ENCODE results near the gene PTPRS. TPM values are rescaled to one million over a fixed set of nuclear protein-coding genes. Genes with fewer than 3 reads are reported as not detected.

Gene PTPRS
- total and polyA plus RNA-seq, 9 of the 15 experiments (the other 6 are each of a cell fraction or from before 2014, with no cell fraction given) = 1.1 to 49.4 (median 14.1) TPM

DNA sequence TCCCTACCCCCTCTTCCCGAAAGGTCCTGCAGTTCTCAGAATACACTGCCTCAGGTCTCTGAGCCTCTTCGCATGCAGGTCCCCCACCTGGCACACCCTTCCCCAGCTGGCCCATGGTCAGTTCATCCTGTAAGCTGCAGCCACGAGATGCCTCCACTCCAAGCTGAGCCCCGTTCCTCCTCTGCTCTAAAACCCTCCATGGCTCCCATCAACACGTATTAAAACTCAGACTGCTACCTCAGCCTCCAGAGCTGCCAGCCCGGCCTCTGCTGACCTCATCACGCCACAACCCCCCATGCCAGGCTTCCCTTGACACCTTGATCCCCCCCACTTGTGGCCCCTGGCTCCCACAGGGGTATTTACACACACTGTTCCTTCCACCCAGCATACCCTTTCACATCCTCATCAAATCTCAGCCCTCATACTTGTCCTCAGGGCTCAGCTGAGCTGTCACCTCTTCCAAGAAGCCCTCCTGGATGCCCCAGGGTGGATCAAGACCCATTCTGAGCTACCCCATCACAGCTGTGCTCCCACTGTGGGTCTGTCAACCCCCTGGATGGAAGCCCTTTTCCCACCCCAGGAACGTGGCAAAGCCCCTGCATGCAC, 48.9 kb downstream of the PTPRS start (continued):
- TF ChIP-seq, protein P1, sequence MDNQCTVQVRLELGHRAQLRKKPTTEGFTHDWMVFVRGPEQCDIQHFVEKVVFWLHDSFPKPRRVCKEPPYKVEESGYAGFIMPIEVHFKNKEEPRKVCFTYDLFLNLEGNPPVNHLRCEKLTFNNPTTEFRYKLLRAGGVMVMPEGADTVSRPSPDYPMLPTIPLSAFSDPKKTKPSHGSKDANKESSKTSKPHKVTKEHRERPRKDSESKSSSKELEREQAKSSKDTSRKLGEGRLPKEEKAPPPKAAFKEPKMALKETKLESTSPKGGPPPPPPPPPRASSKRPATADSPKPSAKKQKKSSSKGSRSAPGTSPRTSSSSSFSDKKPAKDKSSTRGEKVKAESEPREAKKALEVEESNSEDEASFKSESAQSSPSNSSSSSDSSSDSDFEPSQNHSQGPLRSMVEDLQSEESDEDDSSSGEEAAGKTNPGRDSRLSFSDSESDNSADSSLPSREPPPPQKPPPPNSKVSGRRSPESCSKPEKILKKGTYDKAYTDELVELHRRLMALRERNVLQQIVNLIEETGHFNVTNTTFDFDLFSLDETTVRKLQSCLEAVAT (IDR thresholded peaks at IDR 0.05) = no peak
- TF ChIP-seq MECOM (CRISPR knock-in tag; IDR thresholded peaks at IDR 0.05) = no peak
- TF ChIP-seq KAT2B (IDR thresholded peaks at IDR 0.05; ENCODE audit: low read depth, low read length) = no peak
- no peak for TF ChIP-seq ZNF696 (CRISPR knock-in tag; conservative IDR thresholded peaks at IDR 0.05)
- TF ChIP-seq, protein P2, sequence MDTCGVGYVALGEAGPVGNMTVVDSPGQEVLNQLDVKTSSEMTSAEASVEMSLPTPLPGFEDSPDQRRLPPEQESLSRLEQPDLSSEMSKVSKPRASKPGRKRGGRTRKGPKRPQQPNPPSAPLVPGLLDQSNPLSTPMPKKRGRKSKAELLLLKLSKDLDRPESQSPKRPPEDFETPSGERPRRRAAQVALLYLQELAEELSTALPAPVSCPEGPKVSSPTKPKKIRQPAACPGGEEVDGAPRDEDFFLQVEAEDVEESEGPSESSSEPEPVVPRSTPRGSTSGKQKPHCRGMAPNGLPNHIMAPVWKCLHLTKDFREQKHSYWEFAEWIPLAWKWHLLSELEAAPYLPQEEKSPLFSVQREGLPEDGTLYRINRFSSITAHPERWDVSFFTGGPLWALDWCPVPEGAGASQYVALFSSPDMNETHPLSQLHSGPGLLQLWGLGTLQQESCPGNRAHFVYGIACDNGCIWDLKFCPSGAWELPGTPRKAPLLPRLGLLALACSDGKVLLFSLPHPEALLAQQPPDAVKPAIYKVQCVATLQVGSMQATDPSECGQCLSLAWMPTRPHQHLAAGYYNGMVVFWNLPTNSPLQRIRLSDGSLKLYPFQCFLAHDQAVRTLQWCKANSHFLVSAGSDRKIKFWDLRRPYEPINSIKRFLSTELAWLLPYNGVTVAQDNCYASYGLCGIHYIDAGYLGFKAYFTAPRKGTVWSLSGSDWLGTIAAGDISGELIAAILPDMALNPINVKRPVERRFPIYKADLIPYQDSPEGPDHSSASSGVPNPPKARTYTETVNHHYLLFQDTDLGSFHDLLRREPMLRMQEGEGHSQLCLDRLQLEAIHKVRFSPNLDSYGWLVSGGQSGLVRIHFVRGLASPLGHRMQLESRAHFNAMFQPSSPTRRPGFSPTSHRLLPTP (IDR thresholded peaks at IDR 0.05; ENCODE audit: borderline replicate concordance, extremely low read depth, insufficient read length) = peak; percentile 9
- TF ChIP-seq, protein P3, sequence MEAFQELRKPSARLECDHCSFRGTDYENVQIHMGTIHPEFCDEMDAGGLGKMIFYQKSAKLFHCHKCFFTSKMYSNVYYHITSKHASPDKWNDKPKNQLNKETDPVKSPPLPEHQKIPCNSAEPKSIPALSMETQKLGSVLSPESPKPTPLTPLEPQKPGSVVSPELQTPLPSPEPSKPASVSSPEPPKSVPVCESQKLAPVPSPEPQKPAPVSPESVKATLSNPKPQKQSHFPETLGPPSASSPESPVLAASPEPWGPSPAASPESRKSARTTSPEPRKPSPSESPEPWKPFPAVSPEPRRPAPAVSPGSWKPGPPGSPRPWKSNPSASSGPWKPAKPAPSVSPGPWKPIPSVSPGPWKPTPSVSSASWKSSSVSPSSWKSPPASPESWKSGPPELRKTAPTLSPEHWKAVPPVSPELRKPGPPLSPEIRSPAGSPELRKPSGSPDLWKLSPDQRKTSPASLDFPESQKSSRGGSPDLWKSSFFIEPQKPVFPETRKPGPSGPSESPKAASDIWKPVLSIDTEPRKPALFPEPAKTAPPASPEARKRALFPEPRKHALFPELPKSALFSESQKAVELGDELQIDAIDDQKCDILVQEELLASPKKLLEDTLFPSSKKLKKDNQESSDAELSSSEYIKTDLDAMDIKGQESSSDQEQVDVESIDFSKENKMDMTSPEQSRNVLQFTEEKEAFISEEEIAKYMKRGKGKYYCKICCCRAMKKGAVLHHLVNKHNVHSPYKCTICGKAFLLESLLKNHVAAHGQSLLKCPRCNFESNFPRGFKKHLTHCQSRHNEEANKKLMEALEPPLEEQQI (IDR thresholded peaks at IDR 0.05) = no peak
- TF ChIP-seq TCF7 (IDR thresholded peaks at IDR 0.05; ENCODE audit: borderline replicate concordance) = no peak
- TF ChIP-seq, protein P4, sequence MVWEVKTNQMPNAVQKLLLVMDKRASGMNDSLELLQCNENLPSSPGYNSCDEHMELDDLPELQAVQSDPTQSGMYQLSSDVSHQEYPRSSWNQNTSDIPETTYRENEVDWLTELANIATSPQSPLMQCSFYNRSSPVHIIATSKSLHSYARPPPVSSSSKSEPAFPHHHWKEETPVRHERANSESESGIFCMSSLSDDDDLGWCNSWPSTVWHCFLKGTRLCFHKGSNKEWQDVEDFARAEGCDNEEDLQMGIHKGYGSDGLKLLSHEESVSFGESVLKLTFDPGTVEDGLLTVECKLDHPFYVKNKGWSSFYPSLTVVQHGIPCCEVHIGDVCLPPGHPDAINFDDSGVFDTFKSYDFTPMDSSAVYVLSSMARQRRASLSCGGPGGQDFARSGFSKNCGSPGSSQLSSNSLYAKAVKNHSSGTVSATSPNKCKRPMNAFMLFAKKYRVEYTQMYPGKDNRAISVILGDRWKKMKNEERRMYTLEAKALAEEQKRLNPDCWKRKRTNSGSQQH (CRISPR knock-in tag; IDR thresholded peaks at IDR 0.05) = no peak
- no peak for TF ChIP-seq ZNF316 (IDR thresholded peaks at IDR 0.05)
- TF ChIP-seq ZNF589 (CRISPR knock-in tag; IDR thresholded peaks at IDR 0.05; ENCODE audit: low read depth) = no peak
- no peak for TF ChIP-seq BRD9 (IDR thresholded peaks at IDR 0.05; ENCODE audit: low read depth, partially characterized antibody)
- TF ChIP-seq CHD4 (IDR thresholded peaks at IDR 0.05; ENCODE audit: insufficient read depth, insufficient replicate concordance, low read depth, low read length, poor library complexity, severe bottlenecking) = no peak
- no peak for TF ChIP-seq ZNF717 (CRISPR knock-in tag; IDR thresholded peaks at IDR 0.05)
- TF ChIP-seq KDM1A (IDR thresholded peaks at IDR 0.05) = peak; percentile 68 to 78
- no peak for TF ChIP-seq NR2C1 (IDR thresholded peaks at IDR 0.05)
- TF ChIP-seq NR2C1 (tag; IDR thresholded peaks at IDR 0.05) = no peak
- no peak for TF ChIP-seq ZNF785 (CRISPR knock-in tag; IDR thresholded peaks at IDR 0.05)
- TF ChIP-seq RBM14 (IDR thresholded peaks at IDR 0.05; ENCODE audit: borderline replicate concordance, insufficient read depth, low read depth, low read length) = no peak
- no peak for TF ChIP-seq U2AF2 (optimal IDR thresholded peaks at IDR 0.05; ENCODE audit: low read depth, low read length)
- no peak for TF ChIP-seq TAF15 (IDR thresholded peaks at IDR 0.05; ENCODE audit: low read depth, low read length)
- no peak for TF ChIP-seq GTF2F1 (IDR thresholded peaks at IDR 0.05; ENCODE audit: low read depth, low read length)
- no peak for TF ChIP-seq MXI1 (IDR thresholded peaks at IDR 0.05; ENCODE audit: low read depth, low read length)

Measured in K562 (cell line).